GM18951 (cell line): ENCODE data around the gene HSPA9.

Source experiments
- POLR2A ChIP-seq: IDR thresholded peaks from 4 replicates; pipeline ENCODE4 v1.6.1; 2011; ENCODE audit warnings: mild to moderate bottlenecking; ENCODE audit not compliant: insufficient read length, insufficient read depth; ENCODE audit errors: extremely low read depth
- in situ Hi-C: fragments of 300-500 bp; cut with MboI; formaldehyde crosslinking; loops from one replicate; pipeline ENCODE4 v1.12.0; 2022; ENCODE audit warnings: low sequenced_read_pairs, mixed read lengths, inconsistent platforms; ENCODE audit not compliant: unreplicated experiment

The HSPA9 gene

DNA sequence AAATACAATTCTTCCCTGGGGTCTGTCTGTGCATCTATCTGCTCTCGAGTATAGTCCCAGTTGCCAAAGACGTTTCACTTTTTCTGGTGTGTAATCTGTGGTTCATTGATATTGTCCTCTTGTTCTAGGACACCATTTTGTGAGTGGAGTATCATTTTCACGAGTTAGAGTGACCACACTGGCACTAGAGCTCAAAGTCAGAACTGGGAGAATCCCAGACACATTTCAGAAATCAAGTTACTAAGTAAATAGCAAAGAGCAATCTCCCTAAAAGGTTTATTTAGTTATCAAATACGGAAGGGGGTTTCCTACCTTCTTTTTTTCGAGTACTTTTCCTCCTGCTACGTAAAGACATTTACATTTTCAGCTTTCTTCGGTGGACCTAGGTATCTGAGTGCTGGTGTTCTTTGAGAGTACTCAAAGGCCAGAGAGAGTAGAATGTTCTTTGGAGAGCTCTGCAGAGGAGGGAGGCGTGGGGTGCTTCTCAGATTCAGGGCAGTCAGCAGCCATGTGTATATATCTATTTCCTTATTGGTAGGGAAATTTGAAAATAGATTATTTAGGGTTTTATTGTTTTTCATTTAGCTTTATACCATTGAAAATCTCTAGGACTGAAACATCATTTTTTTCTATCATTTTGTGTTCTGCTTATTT is 8.9 kb upstream of the HSPA9 start:
- in situ Hi-C loops, result no loop called here
- no peak for TF ChIP-seq POLR2A

DNA sequence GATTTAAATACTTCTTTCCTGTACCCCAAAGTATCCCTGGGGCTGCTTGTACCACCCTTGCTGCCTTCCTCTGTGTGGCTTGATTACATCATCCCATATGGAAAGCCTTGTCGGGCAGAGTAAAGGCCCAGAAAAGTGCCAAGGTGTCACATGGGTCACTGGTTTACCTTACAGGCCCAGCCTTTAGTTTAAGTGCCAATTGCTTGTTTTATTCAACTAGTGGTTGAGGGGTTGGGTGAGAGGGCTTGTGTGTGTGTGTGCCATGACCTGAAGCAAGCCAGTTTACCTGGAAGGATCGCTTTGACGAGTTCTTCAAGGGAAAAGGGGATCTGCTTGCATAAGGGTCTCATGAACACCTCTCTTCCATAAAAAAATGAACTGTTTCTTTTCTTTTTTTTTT is 7.8 kb upstream of the HSPA9 start:
- no peak for TF ChIP-seq POLR2A
- in situ Hi-C loops, result no loop called here

DNA sequence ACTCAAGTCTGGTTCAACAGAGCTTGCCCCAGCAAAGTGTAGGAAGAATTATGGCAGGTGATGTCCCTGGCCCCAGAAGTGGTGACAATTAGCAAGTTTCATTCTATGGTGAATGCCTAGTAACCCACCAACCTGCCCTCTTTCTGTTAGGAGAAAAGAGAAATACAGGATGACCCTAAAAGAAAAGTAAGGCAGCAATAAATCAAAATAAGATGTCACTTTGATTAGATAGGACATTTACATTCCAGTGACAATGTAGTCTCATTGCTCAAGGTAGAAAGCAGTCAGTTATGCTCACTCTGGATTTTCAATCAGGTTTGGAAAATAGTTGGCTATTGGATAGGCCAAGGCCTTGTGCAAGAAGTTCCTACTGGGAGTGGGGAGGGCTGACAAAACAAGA is 5.6 kb upstream of the HSPA9 start:
- TF ChIP-seq POLR2A, result no peak
- in situ Hi-C loops, result no loop called here

DNA sequence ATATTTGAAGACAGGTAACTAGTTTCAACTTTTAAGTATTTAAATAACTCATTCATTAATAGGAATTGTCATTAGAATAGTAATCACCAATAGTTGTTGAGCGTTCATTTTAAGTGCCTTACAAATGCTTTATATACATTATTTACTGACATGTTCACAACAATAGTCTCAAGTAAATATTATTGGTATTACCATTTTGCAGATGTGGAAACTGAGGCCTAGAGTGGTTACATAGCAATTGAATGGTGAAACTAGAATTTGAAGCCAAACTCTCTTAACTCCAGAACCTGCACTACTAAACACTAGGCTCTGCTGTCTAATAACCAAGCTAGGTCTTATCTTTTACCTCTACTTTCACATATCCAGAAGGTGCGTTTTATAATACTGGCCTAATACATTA is 4.8 kb upstream of the HSPA9 start:
- no peak for TF ChIP-seq POLR2A
- in situ Hi-C loops, result no loop called here

DNA sequence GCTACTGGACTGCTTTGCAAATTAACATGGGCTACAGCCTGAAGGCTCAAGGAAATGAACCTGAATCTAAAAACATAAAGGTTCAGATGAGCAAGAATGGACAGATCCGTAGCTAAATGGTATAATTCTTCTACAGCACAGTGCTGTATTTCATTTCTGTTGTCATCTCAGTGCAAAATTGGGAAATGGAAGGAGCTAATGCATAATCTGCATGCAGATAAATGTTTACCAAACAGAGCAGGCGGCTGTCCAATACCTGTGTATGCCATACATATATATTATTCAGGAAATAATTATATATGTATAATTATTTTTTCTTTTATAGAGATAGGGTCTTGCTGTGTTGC is 4.3 kb upstream of the HSPA9 start:
- no peak for TF ChIP-seq POLR2A
- in situ Hi-C loops, result no loop called here

DNA sequence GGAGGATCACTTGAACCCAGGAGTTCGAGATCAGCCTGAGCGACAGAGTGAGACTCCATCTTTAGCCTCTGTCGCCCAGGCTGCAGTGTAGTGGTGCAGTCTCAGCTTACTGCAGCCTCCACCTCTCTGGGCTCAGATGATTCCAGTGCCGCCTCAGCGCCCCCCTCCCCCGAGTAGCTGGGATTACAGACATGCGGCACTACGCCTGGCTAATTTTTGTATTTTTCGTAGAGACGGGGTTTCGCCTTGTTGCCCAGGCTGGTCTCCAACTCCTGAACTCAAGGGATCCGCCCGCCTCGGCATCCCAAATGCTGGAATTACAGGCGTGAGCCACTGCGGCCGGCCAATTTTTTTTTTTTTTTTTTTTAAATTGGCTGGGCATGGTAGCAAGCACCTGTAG is 2.3 kb upstream of the HSPA9 start:
- in situ Hi-C loops, result no loop called here
- TF ChIP-seq POLR2A, result no peak

DNA sequence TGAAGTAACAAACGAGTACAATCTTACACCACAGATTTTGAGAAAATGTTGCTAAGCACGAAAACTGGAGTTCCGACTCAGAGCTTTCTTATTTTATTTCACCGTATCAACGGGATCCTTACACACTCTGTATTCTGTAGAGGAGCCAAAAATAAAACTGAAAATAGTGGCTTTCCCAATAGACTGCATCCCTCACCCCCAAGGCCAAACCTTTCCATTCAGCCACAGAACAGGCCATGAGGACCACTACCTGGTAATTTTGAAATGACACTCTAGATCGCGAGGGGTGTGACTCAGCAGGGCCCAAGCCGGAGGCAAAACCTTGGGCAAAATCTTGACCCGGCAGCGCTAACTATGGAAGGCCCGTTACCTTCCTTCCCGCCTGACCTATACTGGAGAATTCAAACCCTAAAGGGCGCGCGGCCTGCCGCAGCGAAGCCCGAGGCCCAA is 432 bp downstream of the HSPA9 start:
- TF ChIP-seq POLR2A, result no peak
- in situ Hi-C loops, result no loop called here

DNA sequence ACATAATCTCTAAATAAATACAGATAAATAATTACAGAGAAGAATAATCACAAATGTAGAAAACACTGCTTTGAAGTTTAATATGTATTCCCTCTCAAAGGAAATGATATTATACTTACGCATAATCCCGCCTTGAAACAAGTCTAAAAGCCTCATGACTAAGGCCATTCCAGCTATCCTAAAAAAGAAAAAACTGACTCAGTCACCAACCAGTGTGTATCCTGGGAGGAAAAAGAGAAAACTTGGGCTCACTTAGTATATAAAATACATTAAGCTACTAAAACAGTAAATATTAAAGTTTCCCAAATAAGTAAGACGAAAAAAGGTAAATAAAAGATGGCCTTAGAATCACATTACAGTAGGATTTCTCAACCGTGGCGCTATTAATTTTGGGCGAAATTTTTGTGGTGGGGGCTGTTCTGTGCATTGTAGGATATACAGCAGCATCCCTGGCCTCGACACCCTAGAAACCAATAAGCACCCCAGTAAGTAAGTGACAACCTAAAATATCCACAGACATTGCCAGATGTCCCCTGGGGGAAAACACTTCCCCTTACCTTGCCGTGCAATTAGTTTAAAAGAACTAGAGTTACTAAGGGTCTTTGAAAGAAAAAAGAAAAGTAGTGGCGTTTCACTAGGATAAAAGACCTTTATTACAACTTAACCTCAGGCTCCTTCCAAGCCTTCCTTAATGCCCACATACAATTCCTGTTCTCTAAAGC is 1.1 kb downstream of the HSPA9 start:
- in situ Hi-C loops, result no loop called here
- TF ChIP-seq POLR2A, result no peak

DNA sequence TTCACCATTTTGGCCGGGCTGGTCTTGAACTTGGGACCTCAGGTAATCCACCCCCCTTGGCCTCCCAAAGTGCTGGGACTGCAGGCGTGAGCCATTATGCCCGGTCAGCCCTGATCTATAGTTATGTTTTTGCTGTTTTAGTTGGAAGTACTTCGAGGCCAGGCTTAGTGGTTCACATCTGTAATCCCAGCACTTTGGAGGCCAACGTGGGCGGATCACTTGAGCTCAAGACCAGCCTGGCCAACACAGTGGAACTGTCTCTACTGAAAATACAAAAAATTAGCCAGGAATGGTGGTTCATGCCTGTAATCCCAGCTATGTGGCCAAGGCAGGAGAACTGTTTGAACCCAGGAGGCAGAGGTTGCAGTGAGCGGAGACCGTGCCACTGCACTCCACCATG is 2.0 kb downstream of the HSPA9 start:
- TF ChIP-seq POLR2A, result no peak
- in situ Hi-C loops, result no loop called here

DNA sequence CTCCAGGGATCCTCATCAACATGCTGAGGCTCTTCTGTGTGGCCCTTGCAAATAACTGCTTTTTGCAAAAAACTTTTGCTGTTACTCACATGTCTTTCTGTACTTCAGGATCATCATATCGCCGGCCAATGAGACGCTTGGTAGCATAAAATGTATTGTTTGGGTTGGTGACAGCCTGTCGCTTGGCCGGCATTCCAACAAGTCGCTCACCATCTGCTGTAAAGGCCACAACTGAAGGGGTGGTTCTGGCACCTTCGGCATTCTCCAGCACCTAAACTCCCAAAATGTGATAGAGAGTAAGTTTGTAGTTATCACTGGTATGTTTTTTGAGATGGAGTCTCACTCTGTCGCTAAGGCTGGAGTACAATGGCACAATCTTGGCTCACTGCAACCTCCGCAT is 4.3 kb downstream of the HSPA9 start:
- in situ Hi-C loops, result no loop called here
- TF ChIP-seq POLR2A, result no peak

DNA sequence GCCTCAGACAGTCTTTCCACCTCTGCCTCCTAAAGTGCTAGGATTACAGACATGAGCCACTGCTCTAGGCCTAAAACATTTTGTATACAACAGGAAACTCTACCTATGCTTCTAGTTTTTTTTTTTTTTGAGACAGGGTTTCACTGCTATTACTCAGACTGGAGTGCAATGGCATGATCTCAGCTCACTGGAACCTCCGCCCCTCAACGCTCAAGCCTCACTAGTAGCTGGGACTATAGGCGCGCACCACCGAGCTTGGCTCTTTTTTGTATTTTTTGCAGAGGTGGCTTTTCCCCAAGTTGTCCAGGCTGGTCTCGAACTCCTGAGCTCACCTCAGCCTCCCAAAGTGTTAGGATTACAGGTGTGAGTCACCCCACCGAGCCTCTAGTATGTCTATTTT is 5.4 kb downstream of the HSPA9 start:
- TF ChIP-seq POLR2A, result no peak
- in situ Hi-C loops, result no loop called here

DNA sequence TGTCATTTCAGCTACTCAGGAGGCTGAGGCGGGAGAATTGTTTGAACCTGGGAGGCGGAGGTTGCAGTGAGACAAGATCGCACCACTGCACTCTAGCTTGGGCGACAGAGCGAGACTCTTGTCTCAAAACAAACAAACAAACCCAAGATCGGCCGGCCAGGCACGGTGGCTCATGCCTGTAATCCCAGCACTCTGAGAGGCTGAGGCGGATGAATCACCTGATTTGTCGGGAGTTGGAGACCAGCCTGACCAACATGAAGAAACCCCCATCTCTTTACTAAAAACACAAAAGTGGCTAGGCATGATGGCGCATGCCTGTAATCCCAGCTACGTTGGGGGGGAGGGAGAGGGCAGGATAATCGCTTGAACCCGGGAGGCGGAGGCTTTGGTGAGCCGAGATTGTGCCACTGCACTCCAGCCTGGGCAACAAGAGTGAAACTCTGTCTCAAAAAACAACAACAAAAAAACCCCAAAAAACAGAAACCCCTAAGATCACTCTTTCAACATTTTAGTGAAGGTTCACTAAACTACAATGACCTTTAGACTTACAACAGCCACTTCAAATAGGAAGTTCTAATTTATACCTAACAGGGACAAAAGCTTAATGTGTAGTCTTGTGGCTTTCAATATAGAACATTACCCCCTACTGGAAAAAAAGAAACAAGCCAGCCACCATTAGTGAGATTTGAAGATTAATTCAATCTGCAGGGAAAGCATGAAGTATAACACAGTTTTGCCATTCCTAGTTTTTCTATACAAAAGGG is 7.0 kb downstream of the HSPA9 start:
- in situ Hi-C loops, result no loop called here
- TF ChIP-seq POLR2A, result no peak

DNA sequence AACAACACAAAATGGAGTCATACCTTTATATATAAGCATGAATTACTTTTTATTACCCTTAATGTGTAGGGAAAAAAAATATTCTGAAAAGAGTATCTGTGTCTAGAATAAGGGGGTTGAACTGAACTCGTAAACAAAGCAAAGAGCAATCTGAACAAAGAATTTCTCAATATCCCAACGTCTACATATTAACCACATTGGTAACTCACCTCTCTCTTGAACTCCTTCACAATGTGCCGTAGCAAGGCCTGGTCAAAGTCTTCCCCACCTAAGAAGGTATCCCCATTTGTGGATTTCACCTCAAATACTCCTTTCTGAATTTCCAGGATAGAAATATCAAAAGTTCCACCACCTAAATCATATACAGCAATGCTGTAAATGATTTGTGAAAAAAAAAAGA is 8.4 kb downstream of the HSPA9 start:
- in situ Hi-C loops, result no loop called here
- no peak for TF ChIP-seq POLR2A
